AG04450 (cell line): ENCODE data around the gene SP4. TPM values are rescaled to one million over a fixed set of nuclear protein-coding genes. Genes with fewer than 3 reads are reported as not detected.

Source experiments
- CTCF ChIA-PET: fragments of 300-600, 350-600 bp; formaldehyde crosslinking; extraction: SDS; loops from one replicate; lab custom pipeline; 2022; ENCODE audit warnings: antibody characterized with exemption, inconsistent platforms; lab: Charles Lee
- POLR2A ChIA-PET: fragments of 350-600 bp; formaldehyde crosslinking; extraction: SDS; loops from one replicate; lab custom pipeline; 2021; ENCODE audit warnings: antibody characterized with exemption, inconsistent platforms; lab: Yijun Ruan, JAX
- DNase-seq: peaks from one replicate; pipeline ENCODE4 v3.0.0-alpha.2; 2011; ENCODE audit warnings: low read depth, low spot score
- H3K27ac ChIP-seq: one replicate; pipeline ENCODE4 v1.5.1; 2012; ENCODE audit warnings: low read depth, low read length, control low read depth
- H3K27me3 ChIP-seq: one replicate; pipeline ENCODE4 v1.6.0; 2012; ENCODE audit warnings: low read length; ENCODE audit not compliant: control insufficient read depth, insufficient read depth
- H3K4me3 ChIP-seq: 2 replicates; pipeline ENCODE4 v1.5.1; 2011; ENCODE audit warnings: mild to moderate bottlenecking, low read depth, low read length, control low read depth
- H3K9me3 ChIP-seq: 2 replicates; pipeline ENCODE4 v1.5.1; 2012; ENCODE audit warnings: low read length; ENCODE audit not compliant: control insufficient read depth, insufficient read depth
- polyA minus RNA-seq: library from RNA; depleted of rRNA, polyadenylated mRNA; stranded (reverse); fragments of >200 nt; gene quantifications from 2 replicates; pipeline ENCODE4 v1.2.3, GENCODE V29; 2011; rRNA and poly(A)+ RNA removed
- polyA plus RNA-seq: library from polyadenylated mRNA; depleted of rRNA; stranded (reverse); fragments of >200 nt; gene quantifications from 2 replicates; pipeline ENCODE4 v1.2.3, GENCODE V29; 2011; rRNA removed
- TF ChIP-seq, protein P1 (sequence below): IDR thresholded peaks from 2 replicates; pipeline ENCODE4 v1.5.1; 2011; ENCODE audit warnings: low read depth, low read length, control low read depth, inconsistent platforms

The SP4 gene
- polyA plus RNA-seq (1.8 and 2.3 TPM in 2 replicates), polyA minus RNA-seq (4.9 and 6.6 TPM in 2 replicates)

- TF ChIP-seq, protein P1, sequence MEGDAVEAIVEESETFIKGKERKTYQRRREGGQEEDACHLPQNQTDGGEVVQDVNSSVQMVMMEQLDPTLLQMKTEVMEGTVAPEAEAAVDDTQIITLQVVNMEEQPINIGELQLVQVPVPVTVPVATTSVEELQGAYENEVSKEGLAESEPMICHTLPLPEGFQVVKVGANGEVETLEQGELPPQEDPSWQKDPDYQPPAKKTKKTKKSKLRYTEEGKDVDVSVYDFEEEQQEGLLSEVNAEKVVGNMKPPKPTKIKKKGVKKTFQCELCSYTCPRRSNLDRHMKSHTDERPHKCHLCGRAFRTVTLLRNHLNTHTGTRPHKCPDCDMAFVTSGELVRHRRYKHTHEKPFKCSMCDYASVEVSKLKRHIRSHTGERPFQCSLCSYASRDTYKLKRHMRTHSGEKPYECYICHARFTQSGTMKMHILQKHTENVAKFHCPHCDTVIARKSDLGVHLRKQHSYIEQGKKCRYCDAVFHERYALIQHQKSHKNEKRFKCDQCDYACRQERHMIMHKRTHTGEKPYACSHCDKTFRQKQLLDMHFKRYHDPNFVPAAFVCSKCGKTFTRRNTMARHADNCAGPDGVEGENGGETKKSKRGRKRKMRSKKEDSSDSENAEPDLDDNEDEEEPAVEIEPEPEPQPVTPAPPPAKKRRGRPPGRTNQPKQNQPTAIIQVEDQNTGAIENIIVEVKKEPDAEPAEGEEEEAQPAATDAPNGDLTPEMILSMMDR = no peak
- Histone ChIP-seq H3K27ac (peak within 1 kb of the TSS; percentile 88), H3K27me3 (no peaks in the 10 kb centered on the region), H3K9me3 (no peaks in the 10 kb centered on the region), H3K4me3 (peak within 1 kb of the TSS; percentile 88)
- peak; percentile 88 for DNase-seq
- ChIA-PET POLR2A (interaction anchor here (0.8 to 1.5 kb wide), 2 partner anchors 517 to 1098 kb away, joined by 3 to 7 read pairs; partner anchors contain the start of genes CDCA7L and ITGB8), CTCF (no interaction called here)
These were observed at the start of gene SP4 for GRCh38 chr7:21427871-21428658. Gene SP4 (plus strand): TSS chr7:21428083. CDS start chr7:21428252, 169 bp downstream.

- H3K4me3 ChIP-seq = no peak overlapping the region
- H3K27ac ChIP-seq = no peak overlapping the region
- ChIA-PET CTCF (interaction anchor here (0.5 to 0.7 kb wide), 2 partner anchors 38 to 133 kb away, joined by 3 to 6 read pairs; no protein-coding TSS in a partner anchor), POLR2A (no interaction called here)
- no peaks in the 10 kb centered on the region for H3K27me3 ChIP-seq
- TF ChIP-seq, protein P1 = no peak
- DNase-seq = no peak
- H3K9me3 ChIP-seq = no peaks in the 10 kb centered on the region
These were observed 44.4 kb upstream of the SP4 start for GRCh38 chr7:21383227-21384220.

- CTCF ChIA-PET = no interaction called here
- DNase-seq = no peak
- TF ChIP-seq, protein P1 = no peak
- H3K4me3 ChIP-seq = no peak overlapping the region
- no peaks in the 10 kb centered on the region for H3K9me3 ChIP-seq
- POLR2A ChIA-PET = no interaction called here
- H3K27ac ChIP-seq = no peak overlapping the region
- H3K27me3 ChIP-seq = no peaks in the 10 kb centered on the region
These were observed 33.9 kb upstream of the SP4 start for GRCh38 chr7:21393937-21394336.

GRCh38 chr7:21401944-21402343, 25.9 kb upstream of the SP4 start:
- no peak for DNase-seq
- CTCF ChIA-PET = no interaction called here
- Histone ChIP-seq H3K9me3 (no peaks in the 10 kb centered on the region; the same call in 1 of the 2 replicates), H3K27ac (no peak overlapping the region), H3K4me3 (no peak overlapping the region), H3K27me3 (no peaks in the 10 kb centered on the region)
- POLR2A ChIA-PET = no interaction called here
- TF ChIP-seq, protein P1 = no peak
